ENCODE results near the gene LTBP2. TPM values are rescaled to one million over a fixed set of nuclear protein-coding genes. Genes with fewer than 3 reads are reported as not detected.

LTBP2 gene
- total and polyA plus RNA-seq, 2 experiments from 2014 or later, result 2.0 to 5.4 TPM

DNA sequence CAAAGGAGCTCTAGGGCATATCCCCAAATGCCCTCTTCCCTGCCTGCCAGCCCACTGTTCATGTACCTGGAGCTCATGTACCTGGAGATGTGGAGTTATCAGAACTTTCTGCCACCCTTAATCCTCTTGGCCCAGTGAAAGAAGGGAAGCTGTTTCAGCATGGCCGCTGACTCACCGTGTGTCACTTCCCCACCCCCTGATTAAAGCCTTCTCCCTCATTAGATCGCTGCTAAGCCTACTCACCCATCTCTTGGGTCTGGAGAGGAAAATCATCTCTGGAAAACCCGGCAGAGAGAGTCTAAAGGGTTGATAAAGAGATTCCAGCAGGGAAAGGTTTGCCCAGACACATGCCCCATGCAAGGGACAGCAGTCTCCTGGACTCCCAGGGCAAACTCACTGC lies 4.5 kb upstream of the LTBP2 start:
- H3K9me3 ChIP-seq (ENCODE audit: low read depth), result no peaks in the 10 kb centered on the region
- no peak for TF ChIP-seq CTCF (IDR thresholded peaks at IDR 0.05; ENCODE audit: low read depth, low read length)
- H3K27ac ChIP-seq, result no peak overlapping the region
- peaks cover 3% of the 10 kb centered on the region for H3K4me1 ChIP-seq (ENCODE audit: low read depth)
- no peak overlapping the region for H3K4me3 ChIP-seq
- no peaks in the 10 kb centered on the region for H3K36me3 ChIP-seq
- DNase-seq (ENCODE audit: low read depth in 1 of 2, low spot score in 1 of 2), result peak in 1 of 2 donors; percentile 73
- peaks cover 13% of the 10 kb centered on the region for H3K27me3 ChIP-seq

DNA sequence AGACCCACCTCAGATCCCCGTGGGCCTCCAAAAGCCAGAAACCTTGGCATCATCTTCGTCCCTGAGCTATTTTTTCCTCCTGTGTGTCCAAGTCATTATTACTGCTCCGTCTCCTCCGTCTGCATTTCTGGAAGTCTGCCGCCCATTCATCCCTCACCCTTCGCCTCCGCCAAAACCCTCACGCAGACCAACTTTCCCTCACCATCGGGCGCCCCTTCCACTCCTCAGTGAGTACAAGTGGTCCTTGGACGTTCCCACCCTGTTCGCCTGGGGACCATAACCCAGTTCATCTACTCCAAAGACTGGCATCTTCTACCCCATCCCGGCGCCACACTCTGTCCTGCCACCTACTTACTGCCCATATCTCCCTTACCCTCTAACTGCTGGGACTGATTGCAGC lies 3.7 kb upstream of the LTBP2 start:
- DNase-seq (ENCODE audit: low read depth in 1 of 2, low spot score in 1 of 2), result no peak
- H3K27ac ChIP-seq, result no peak overlapping the region
- H3K36me3 ChIP-seq, result no peaks in the 10 kb centered on the region
- TF ChIP-seq CTCF (IDR thresholded peaks at IDR 0.05; ENCODE audit: low read depth, low read length), result no peak
- H3K4me3 ChIP-seq, result no peak overlapping the region
- no peaks in the 10 kb centered on the region for H3K9me3 ChIP-seq (ENCODE audit: low read depth)
- H3K27me3 ChIP-seq, result peaks cover 20% of the 10 kb centered on the region
- no peaks in the 10 kb centered on the region for H3K4me1 ChIP-seq (ENCODE audit: low read depth)

- no peak for DNase-seq (ENCODE audit: low read depth in 1 of 2, low spot score in 1 of 2)
- no peak for TF ChIP-seq CTCF (IDR thresholded peaks at IDR 0.05; ENCODE audit: low read depth, low read length)
- no peak overlapping the region for H3K27ac ChIP-seq
- H3K9me3 ChIP-seq (ENCODE audit: low read depth), result no peaks in the 10 kb centered on the region
- H3K4me1 ChIP-seq (ENCODE audit: low read depth), result no peaks in the 10 kb centered on the region
- H3K4me3 ChIP-seq, result no peak overlapping the region
- H3K36me3 ChIP-seq, result no peaks in the 10 kb centered on the region
- peaks cover 30% of the 10 kb centered on the region for H3K27me3 ChIP-seq
Measured at GRCh38 chr14:74614508-74615495, 2.8 kb upstream of the LTBP2 start.

GRCh38 chr14:74613211-74613914 lies 1.3 kb upstream of the LTBP2 start:
- Histone ChIP-seq H3K4me3 (no peak overlapping the region), H3K9me3 (ENCODE audit: low read depth) (no peaks in the 10 kb centered on the region), H3K27ac (no peak overlapping the region), H3K36me3 (no peaks in the 10 kb centered on the region), H3K27me3 (peaks cover 33% of the 10 kb centered on the region), H3K4me1 (ENCODE audit: low read depth) (no peaks in the 10 kb centered on the region)
- DNase-seq (ENCODE audit: low read depth in 1 of 2, low spot score in 1 of 2), result no peak
- TF ChIP-seq CTCF (IDR thresholded peaks at IDR 0.05; ENCODE audit: low read depth, low read length), result no peak

GRCh38 chr14:74612350-74613021 lies 449 bp upstream of the LTBP2 start:
- H3K4me3 ChIP-seq, result peak overlapping the region; percentile 67
- no peaks in the 10 kb centered on the region for H3K4me1 ChIP-seq (ENCODE audit: low read depth)
- no peaks in the 10 kb centered on the region for H3K36me3 ChIP-seq
- no peaks in the 10 kb centered on the region for H3K9me3 ChIP-seq (ENCODE audit: low read depth)
- peaks cover 33% of the 10 kb centered on the region for H3K27me3 ChIP-seq
- DNase-seq (ENCODE audit: low read depth in 1 of 2, low spot score in 1 of 2), result peak; percentile 85 to 90
- no peak overlapping the region for H3K27ac ChIP-seq
- peak; percentile 54 for TF ChIP-seq CTCF (IDR thresholded peaks at IDR 0.05; ENCODE audit: low read depth, low read length)
